Nephron progenitor cell (in vitro differentiated cells): ENCODE data around the gene KDM4B.

Experiments used
- DNase-seq: peaks from one replicate; pipeline ENCODE4 v3.0.0; 2021
- H3K27ac Mint-ChIP-seq: 2 replicates; pipeline ENCODE4 v1.8.0; 2021; ENCODE audit warnings: mild to moderate bottlenecking, moderate library complexity, mixed read lengths
- H3K27me3 Mint-ChIP-seq: 2 replicates; pipeline ENCODE4 v1.8.0; 2021; ENCODE audit warnings: mild to moderate bottlenecking, low read depth, mixed read lengths; ENCODE audit not compliant: poor library complexity
- H3K36me3 Mint-ChIP-seq: 2 replicates; pipeline ENCODE4 v1.8.0; 2021; ENCODE audit warnings: low read depth, mixed read lengths
- H3K4me1 Mint-ChIP-seq: 2 replicates; pipeline ENCODE4 v1.8.0; 2021; ENCODE audit warnings: mixed read lengths
- H3K4me3 Mint-ChIP-seq: 2 replicates; pipeline ENCODE4 v1.8.0; 2021; ENCODE audit warnings: mild to moderate bottlenecking, moderate library complexity, mixed read lengths
- H3K9me3 Mint-ChIP-seq: 2 replicates; pipeline ENCODE4 v1.8.0; 2021; ENCODE audit warnings: mild to moderate bottlenecking, moderate library complexity, mixed read lengths
- CTCF ChIP-seq: fragments of 200-600 bp; sonication (generic); IDR thresholded peaks from 2 replicates; pipeline ENCODE4 v1.5.0; 2021; ENCODE audit warnings: antibody characterized with exemption

KDM4B gene

GRCh38 chr19:5042556-5042955 is 73.6 kb downstream of the KDM4B start:
- TF ChIP-seq CTCF = no peak
- DNase-seq = no peak
- Mint-ChIP-seq H3K27me3 (no peaks in the 10 kb centered on the region), H3K9me3 (no peaks in the 10 kb centered on the region), H3K4me3 (no peak overlapping the region), H3K36me3 (peaks cover 22% of the 10 kb centered on the region), H3K27ac (peak overlapping the region; percentile 78), H3K4me1 (peaks cover 31% of the 10 kb centered on the region)

- no peak overlapping the region for H3K4me3 Mint-ChIP-seq
- H3K27me3 Mint-ChIP-seq = peaks cover 4% of the 10 kb centered on the region
- H3K36me3 Mint-ChIP-seq = peaks cover 22% of the 10 kb centered on the region
- no peak for TF ChIP-seq CTCF
- H3K4me1 Mint-ChIP-seq = peaks cover 42% of the 10 kb centered on the region
- DNase-seq = no peak
- H3K9me3 Mint-ChIP-seq = no peaks in the 10 kb centered on the region
- H3K27ac Mint-ChIP-seq = no peak overlapping the region
Measured at GRCh38 chr19:5045029-5045428, 76.1 kb downstream of the KDM4B start.

- no peak for TF ChIP-seq CTCF
- peak overlapping the region; percentile 88 for H3K27ac Mint-ChIP-seq
- H3K4me1 Mint-ChIP-seq = peaks cover 45% of the 10 kb centered on the region
- H3K9me3 Mint-ChIP-seq = no peaks in the 10 kb centered on the region
- H3K27me3 Mint-ChIP-seq = peaks cover 4% of the 10 kb centered on the region
- no peak overlapping the region for H3K4me3 Mint-ChIP-seq
- DNase-seq = no peak
- peaks cover 22% of the 10 kb centered on the region for H3K36me3 Mint-ChIP-seq
Measured at GRCh38 chr19:5045956-5046338, 77.0 kb downstream of the KDM4B start.

GRCh38 chr19:5046339-5047039 is 77.6 kb downstream of the KDM4B start:
- Mint-ChIP-seq H3K27ac (peak overlapping the region; percentile 81), H3K9me3 (no peaks in the 10 kb centered on the region), H3K27me3 (peaks cover 4% of the 10 kb centered on the region), H3K4me1 (peaks cover 45% of the 10 kb centered on the region), H3K36me3 (peaks cover 22% of the 10 kb centered on the region), H3K4me3 (no peak overlapping the region)
- no peak for DNase-seq
- TF ChIP-seq CTCF = no peak

- H3K4me1 Mint-ChIP-seq = peaks cover 39% of the 10 kb centered on the region
- peaks cover 18% of the 10 kb centered on the region for H3K36me3 Mint-ChIP-seq
- TF ChIP-seq CTCF = no peak
- H3K27ac Mint-ChIP-seq = no peak overlapping the region
- H3K9me3 Mint-ChIP-seq = no peaks in the 10 kb centered on the region
- no peak for DNase-seq
- H3K27me3 Mint-ChIP-seq = peaks cover 4% of the 10 kb centered on the region
- H3K4me3 Mint-ChIP-seq = no peak overlapping the region
Measured at GRCh38 chr19:5047251-5047935, 78.5 kb downstream of the KDM4B start.
